Ascending aorta (tissue), 2 donors: ENCODE data around the gene SLC22A17. TPM values are rescaled to one million over a fixed set of nuclear protein-coding genes. Genes with fewer than 3 reads are reported as not detected.
A peak's percentile ranks its signal among the peaks of the same experiment; 100 is the strongest.
"Not testable (repeated sequence)": the region's sequence is repeated elsewhere in the genome, so short reads cannot be mapped to it uniquely, and the experiment has no call there.

Experiments used
- DNase-seq, 2 donors: peaks; one replicate each; pipeline ENCODE4 v3.0.0-alpha.2; 2019; ENCODE audit warnings: low spot score in 2 of 2
- H3K27ac ChIP-seq, 2 donors: fragments of 200-600 bp; sonication (generic); one replicate each; pipeline ENCODE4 v1.5.1; 2016 to 2017; ENCODE audit warnings: mild to moderate bottlenecking in 1 of 2
- H3K27me3 ChIP-seq: fragments of 200-600 bp; sonication (generic); one replicate; pipeline ENCODE4 v1.5.1; 2017
- H3K36me3 ChIP-seq, 2 donors: fragments of 200-600 bp; sonication (generic); one replicate each; pipeline ENCODE4 v1.5.1; 2016
- H3K4me1 ChIP-seq, 2 donors: fragments of 200-600 bp; sonication (generic); one replicate each; pipeline ENCODE4 v1.5.1; 2016 to 2017; ENCODE audit warnings: mild to moderate bottlenecking in 1 of 2
- H3K4me3 ChIP-seq, 2 donors: fragments of 200-600 bp; sonication (generic); one replicate each; pipeline ENCODE4 v1.5.1; 2016 to 2017; ENCODE audit warnings: mild to moderate bottlenecking in 1 of 2
- H3K9me3 ChIP-seq, 2 donors: fragments of 200-600 bp; sonication (generic); one replicate each; pipeline ENCODE4 v1.5.1; 2016
- CTCF ChIP-seq, 3 experiments: fragments of 200-600 bp in 2 of 3; fragments of 450-650 bp in 1 of 3; sonication (generic) in 2 of 3; IDR thresholded peaks; one replicate each; pipeline ENCODE4 v1.5.1; 2016 to 2019; ENCODE audit warnings: antibody characterized with exemption in 3 of 3, mild to moderate bottlenecking in 1 of 3, moderate library complexity in 1 of 3
- intact Hi-C: fragments of 100-400 bp; cut with DNase I; formaldehyde crosslinking; loops from one replicate; pipeline ENCODE4 v1.15.1; 2023
- total RNA-seq: library from RNA; depleted of rRNA; stranded (reverse); fragments of >200 nt; gene quantifications from one replicate; pipeline ENCODE4 v1.1.0, GENCODE V29; 2016

The SLC22A17 gene
- total RNA-seq = 89.7 TPM

DNA sequence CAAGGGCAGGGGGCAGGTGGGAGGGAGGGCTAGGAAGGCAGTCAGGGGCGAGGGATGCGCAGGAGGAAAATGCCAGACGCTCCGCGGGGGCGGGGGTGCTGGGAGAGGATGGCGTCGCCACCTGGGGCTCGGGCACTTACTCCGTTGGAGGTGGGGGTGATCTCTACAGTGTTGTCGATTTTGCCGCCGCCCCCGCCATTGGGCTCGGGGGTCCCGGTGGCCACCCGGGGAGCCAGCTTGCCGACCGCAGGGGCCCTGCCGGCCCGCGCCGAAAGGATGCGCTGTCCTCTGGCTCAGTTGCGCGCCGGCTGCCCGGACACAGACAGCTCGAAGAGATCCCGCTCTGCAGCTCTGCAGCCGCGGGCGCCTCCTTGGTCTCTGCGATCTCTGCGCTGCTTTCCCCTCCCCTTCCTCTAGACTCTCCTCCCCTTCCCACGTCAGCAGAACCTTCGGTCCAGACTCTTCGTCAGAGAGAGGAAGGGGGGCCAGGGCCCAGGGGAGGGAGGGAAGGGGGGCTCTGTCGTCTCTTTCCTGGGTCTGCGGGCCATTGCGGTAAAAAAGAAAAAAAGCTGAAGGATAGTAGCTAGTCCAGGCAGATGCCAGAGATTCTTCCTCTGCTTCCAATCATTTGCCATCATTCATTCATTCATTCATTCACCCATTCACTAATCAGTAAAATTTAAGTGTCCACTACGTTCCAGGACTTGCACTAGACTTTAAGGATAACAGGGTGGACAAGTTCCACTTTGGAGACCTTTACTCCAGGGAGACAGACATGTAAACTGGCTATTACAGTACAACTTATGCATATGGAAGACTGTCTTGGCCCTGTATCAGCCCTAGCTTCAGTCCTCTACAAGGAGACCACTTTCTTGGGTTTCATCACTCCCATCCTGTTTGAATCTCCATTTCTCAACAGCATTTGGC lies at the start of gene SLC22A17:
SLC22A17 (minus strand) TSS at position 382 of the 927 bp plus-strand sequence.
- intact Hi-C loops = loop anchor here (1.0 to 2.0 kb wide), 2 partner anchors 13 to 32 kb away; partner anchors contain the start of genes EFS and PABPN1

GRCh38 chr14:23401291-23401690 lies 48.6 kb upstream of the SLC22A17 start:
- H3K27me3 ChIP-seq = no peaks in the 10 kb centered on the region
- no peaks in the 10 kb centered on the region for H3K9me3 ChIP-seq
- H3K4me3 ChIP-seq = no peak overlapping the region
- no peak for DNase-seq
- intact Hi-C loops = no loop called here
- no peak overlapping the region for H3K27ac ChIP-seq
- no peaks in the 10 kb centered on the region for H3K4me1 ChIP-seq
- TF ChIP-seq CTCF (IDR thresholded peaks at IDR 0.05) = no peak
- no peaks in the 10 kb centered on the region for H3K36me3 ChIP-seq

More for the DNA sequence above, at the start of gene SLC22A17:
- Histone ChIP-seq H3K9me3 (no peaks in the 10 kb centered on the region), H3K4me3 (peak within 1 kb of the TSS; percentile 69 to 81), H3K27ac (peak within 1 kb of the TSS in 1 of 2 donors; percentile 24), H3K36me3 (peaks cover 0 to 8% of the 10 kb centered on the region in 2 donors), H3K4me1 (peaks cover 4 to 9% of the 10 kb centered on the region in 2 donors), H3K27me3 (no peaks in the 10 kb centered on the region)
- peak in 1 of 2 donors; percentile 91 for DNase-seq
- TF ChIP-seq CTCF (IDR thresholded peaks at IDR 0.05) = peak in 1 of 3 experiments; percentile 13

DNA sequence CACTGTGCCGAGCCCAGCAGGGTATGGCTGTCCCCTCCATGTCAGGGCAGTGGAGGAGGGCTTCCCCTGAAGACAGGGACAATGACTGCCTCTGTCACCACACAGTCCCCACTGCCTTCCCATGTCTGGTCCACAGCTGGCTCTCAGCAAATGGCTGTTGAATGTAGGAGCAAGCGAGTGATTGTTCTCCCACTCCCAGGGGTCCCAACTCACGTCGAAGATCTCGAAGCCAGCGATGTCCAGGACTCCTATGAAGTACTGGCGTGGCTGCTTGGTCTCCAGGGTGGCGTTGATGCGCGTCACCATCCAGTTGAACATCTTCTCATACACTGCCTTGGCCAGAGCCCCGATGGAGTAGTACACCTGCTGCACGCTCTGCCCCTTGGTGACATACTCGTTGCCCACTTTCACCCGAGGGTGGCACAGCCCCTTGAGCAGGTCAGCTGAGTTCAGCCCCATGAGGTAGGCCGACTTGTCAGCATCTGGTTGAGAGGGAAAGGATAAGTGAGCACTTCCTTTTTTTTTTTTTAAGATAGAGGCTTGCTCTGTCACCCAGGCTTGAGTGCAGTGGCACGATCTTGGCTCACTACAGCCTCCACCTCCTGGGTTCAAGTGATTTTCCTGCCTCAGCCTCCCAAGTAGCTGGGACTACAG lies 47.9 kb upstream of the SLC22A17 start:
- H3K4me1 ChIP-seq, H3K4me3 ChIP-seq, H3K9me3 ChIP-seq, H3K36me3 ChIP-seq, H3K27me3 ChIP-seq, DNase-seq, H3K27ac ChIP-seq, intact Hi-C loops: not testable (repeated sequence)

- H3K36me3 ChIP-seq = no peaks in the 10 kb centered on the region
- H3K4me3 ChIP-seq = no peak overlapping the region
- no peaks in the 10 kb centered on the region for H3K9me3 ChIP-seq
- no peak overlapping the region for H3K27ac ChIP-seq
- no peaks in the 10 kb centered on the region for H3K4me1 ChIP-seq
- no peaks in the 10 kb centered on the region for H3K27me3 ChIP-seq
- TF ChIP-seq CTCF (IDR thresholded peaks at IDR 0.05) = no peak
- no peak for DNase-seq
- intact Hi-C loops = no loop called here
Observed at GRCh38 chr14:23399591-23399990, 46.9 kb upstream of the SLC22A17 start.

DNA sequence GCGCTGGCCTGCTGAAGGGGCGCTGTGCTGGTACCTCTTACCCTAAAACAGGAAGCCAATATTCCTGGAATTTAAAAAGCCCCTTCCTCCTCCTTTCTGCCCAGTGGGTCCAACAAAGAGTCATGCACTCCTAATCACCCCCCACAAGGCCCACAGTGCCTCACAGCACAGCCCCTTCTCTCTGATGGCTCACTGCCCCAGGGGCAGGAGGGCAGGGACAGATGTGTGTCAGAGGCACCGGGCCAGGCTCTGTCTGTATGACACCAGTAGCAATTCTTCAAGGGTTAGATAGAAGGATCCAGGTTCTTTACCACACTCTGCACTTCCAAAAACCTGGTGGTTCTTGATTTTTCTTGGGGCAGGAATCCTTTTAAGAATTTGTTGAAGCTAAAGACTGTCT lies 46.4 kb upstream of the SLC22A17 start:
- TF ChIP-seq CTCF (IDR thresholded peaks at IDR 0.05) = no peak
- Histone ChIP-seq H3K4me3 (no peak overlapping the region), H3K36me3 (no peaks in the 10 kb centered on the region), H3K4me1 (no peaks in the 10 kb centered on the region), H3K9me3 (no peaks in the 10 kb centered on the region), H3K27ac (no peak overlapping the region), H3K27me3 (no peaks in the 10 kb centered on the region)
- no peak for DNase-seq
- intact Hi-C loops = no loop called here

GRCh38 chr14:23398348-23398747 lies 45.7 kb upstream of the SLC22A17 start:
- no peak for TF ChIP-seq CTCF (IDR thresholded peaks at IDR 0.05)
- Histone ChIP-seq H3K27me3 (no peaks in the 10 kb centered on the region), H3K36me3 (no peaks in the 10 kb centered on the region), H3K4me1 (no peaks in the 10 kb centered on the region), H3K4me3 (no peak overlapping the region), H3K9me3 (no peaks in the 10 kb centered on the region), H3K27ac (no peak overlapping the region)
- intact Hi-C loops = no loop called here
- no peak for DNase-seq
